Uterus (tissue), 4 donors: Measurements from ENCODE around the gene ZSWIM1. TPM values are rescaled to one million over a fixed set of nuclear protein-coding genes. Genes with fewer than 3 reads are reported as not detected.
"Not testable (repeated sequence)": the region's sequence is repeated elsewhere in the genome, so short reads cannot be mapped to it uniquely, and the experiment has no call there.

ENCODE experiments used
- DNase-seq, 2 donors: peaks; one replicate each; pipeline ENCODE4 v3.0.0-alpha.2; 2019 to 2020
- H3K27ac ChIP-seq, 2 donors: fragments of 200-600 bp; sonication (generic); 1 replicate in 1 of 2; 2 replicates in 1 of 2; pipeline ENCODE4 v1.5.1; 2016 to 2018
- H3K27me3 ChIP-seq, 2 donors: fragments of 200-600 bp; sonication (generic); one replicate each; pipeline ENCODE4 v1.5.1; 2018 to 2019; ENCODE audit warnings: control low read depth in 1 of 2
- H3K36me3 ChIP-seq, 2 donors: fragments of 200-600 bp; sonication (generic); one replicate each; pipeline ENCODE4 v1.5.1; 2019; ENCODE audit warnings: control low read depth in 1 of 2
- H3K4me1 ChIP-seq, 2 donors: fragments of 200-600 bp; sonication (generic); one replicate each; pipeline ENCODE4 v1.5.1; 2018 to 2019; ENCODE audit warnings: control low read depth in 1 of 2
- H3K4me3 ChIP-seq, 2 donors: fragments of 200-600 bp; sonication (generic); 1 replicate in 1 of 2; 2 replicates in 1 of 2; pipeline ENCODE4 v1.5.1; 2018 to 2019; ENCODE audit warnings: mild to moderate bottlenecking in 1 of 2
- H3K9me3 ChIP-seq, 2 donors: fragments of 200-600 bp; sonication (generic); one replicate each; pipeline ENCODE4 v1.5.1; 2019; ENCODE audit warnings: control low read depth in 1 of 2
- CTCF ChIP-seq, 4 experiments: fragments of 200-600 bp in 2 of 4; fragments of 450-650 bp in 2 of 4; sonication (generic) in 2 of 4; IDR thresholded peaks; one replicate each; pipeline ENCODE4 v1.5.1; 2016 to 2019; ENCODE audit warnings: antibody characterized with exemption in 4 of 4, mild to moderate bottlenecking in 2 of 4, moderate library complexity in 1 of 4
- POLR2A ChIP-seq, 2 donors: fragments of 450-650 bp; IDR thresholded peaks; one replicate each; pipeline ENCODE4 v1.6.1; 2016; ENCODE audit warnings: antibody characterized with exemption in 2 of 2, mild to moderate bottlenecking in 1 of 2, moderate library complexity in 1 of 2
- intact Hi-C: fragments of 100-400 bp; cut with DNase I; formaldehyde crosslinking; loops from one replicate; pipeline ENCODE4 v1.15.1; 2023; ENCODE audit warnings: low total_unique reads
- total RNA-seq, 4 donors: library from RNA; depleted of rRNA in 3 of 4; stranded (reverse); fragments of >200 nt in 3 of 4; gene quantifications; one replicate each; pipeline versions ENCODE4 v1.1.0 to v1.2.4, GENCODE V29; 2014 to 2023
- donor health status: DM: yes; HTN: yes; CAD: no.

ZSWIM1 gene
- total RNA-seq, 4 donors from 2014 or later, result 0.77 to 12.2 (median 3.3) TPM

- intact Hi-C loops, result no loop called here
- no peak overlapping the region for H3K27ac ChIP-seq
- TF ChIP-seq POLR2A (IDR thresholded peaks at IDR 0.05) (no peak), CTCF (IDR thresholded peaks at IDR 0.05) (no peak)
- H3K4me1 ChIP-seq, result no peaks in the 10 kb centered on the region
- no peak overlapping the region for H3K4me3 ChIP-seq
- no peak for DNase-seq
- H3K27me3 ChIP-seq, result no peaks in the 10 kb centered on the region
- no peaks in the 10 kb centered on the region for H3K36me3 ChIP-seq
- no peaks in the 10 kb centered on the region for H3K9me3 ChIP-seq
Observed at GRCh38 chr20:45899046-45899835, 18.2 kb downstream of the ZSWIM1 start.

GRCh38 chr20:45901332-45901731 lies 20.3 kb downstream of the ZSWIM1 start:
- intact Hi-C loops, H3K36me3 ChIP-seq, H3K4me1 ChIP-seq: not testable (repeated sequence)

GRCh38 chr20:45902199-45902701 lies 21.2 kb downstream of the ZSWIM1 start:
- Histone ChIP-seq H3K36me3 (no peaks in the 10 kb centered on the region), H3K4me3 (no peak overlapping the region), H3K9me3 (no peaks in the 10 kb centered on the region), H3K4me1 (no peaks in the 10 kb centered on the region), H3K27ac (no peak overlapping the region), H3K27me3 (no peaks in the 10 kb centered on the region)
- intact Hi-C loops, result no loop called here
- DNase-seq, result no peak
- TF ChIP-seq POLR2A (IDR thresholded peaks at IDR 0.05), result no peak
- TF ChIP-seq CTCF (IDR thresholded peaks at IDR 0.05), result no peak

More at GRCh38 chr20:45901332-45901731, 20.3 kb downstream of the ZSWIM1 start:
- not testable (repeated sequence) for H3K9me3 ChIP-seq, DNase-seq, H3K27me3 ChIP-seq, H3K4me3 ChIP-seq, H3K27ac ChIP-seq

- no peak for TF ChIP-seq POLR2A (IDR thresholded peaks at IDR 0.05)
- no peak for TF ChIP-seq CTCF (IDR thresholded peaks at IDR 0.05)
- no peaks in the 10 kb centered on the region for H3K27me3 ChIP-seq
- no peak overlapping the region for H3K27ac ChIP-seq
- DNase-seq, result no peak
- H3K36me3 ChIP-seq, result no peaks in the 10 kb centered on the region
- no peak overlapping the region for H3K4me3 ChIP-seq
- H3K4me1 ChIP-seq, result no peaks in the 10 kb centered on the region
- intact Hi-C loops, result no loop called here
- H3K9me3 ChIP-seq, result no peaks in the 10 kb centered on the region
Observed at GRCh38 chr20:45904583-45905504, 23.8 kb downstream of the ZSWIM1 start.

GRCh38 chr20:45905505-45906079 lies 24.6 kb downstream of the ZSWIM1 start:
- Histone ChIP-seq H3K4me1 (no peaks in the 10 kb centered on the region), H3K9me3 (no peaks in the 10 kb centered on the region), H3K36me3 (no peaks in the 10 kb centered on the region), H3K27ac (no peak overlapping the region), H3K27me3 (no peaks in the 10 kb centered on the region), H3K4me3 (no peak overlapping the region)
- TF ChIP-seq POLR2A (IDR thresholded peaks at IDR 0.05) (no peak), CTCF (IDR thresholded peaks at IDR 0.05) (no peak)
- intact Hi-C loops, result no loop called here
- DNase-seq, result no peak
